Stimulated activated CD4-positive, alpha-beta T cell treated with anti-CD3 and anti-CD28 coated beads, TNF-alpha, amount 100 ng/mL, for 4 hours (primary cell): ENCODE measurements around the gene PRKCE.

Experiments used
- DNase-seq, 3 experiments: peaks; one replicate each; pipeline ENCODE4 v3.0.0-alpha.2; 2020; ENCODE audit warnings: low read depth in 3 of 3

The PRKCE gene

GRCh38 chr2:45962177-45962921 lies 310.9 kb downstream of the PRKCE start:
- DNase-seq, result no peak

DNA sequence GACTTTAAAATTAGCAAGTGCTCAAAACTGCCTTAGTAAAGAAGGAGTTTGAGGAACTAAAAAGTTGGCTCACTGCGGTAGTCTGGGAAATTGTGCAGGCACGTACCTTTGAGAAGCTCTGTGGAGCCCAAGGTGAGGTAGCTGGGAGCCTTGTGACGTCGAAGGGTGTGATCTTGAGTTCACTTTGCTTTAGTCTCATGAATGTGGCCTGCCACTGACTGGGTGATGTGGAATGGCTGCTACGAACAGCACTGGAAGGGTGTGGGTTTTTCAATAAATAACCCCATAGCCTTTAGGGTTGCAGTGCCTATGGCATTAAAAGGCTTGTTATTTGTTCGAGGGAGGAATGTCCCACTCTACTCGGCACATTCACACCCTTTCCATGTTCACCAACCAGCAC lies 312.3 kb downstream of the PRKCE start:
- DNase-seq, result no peak

DNA sequence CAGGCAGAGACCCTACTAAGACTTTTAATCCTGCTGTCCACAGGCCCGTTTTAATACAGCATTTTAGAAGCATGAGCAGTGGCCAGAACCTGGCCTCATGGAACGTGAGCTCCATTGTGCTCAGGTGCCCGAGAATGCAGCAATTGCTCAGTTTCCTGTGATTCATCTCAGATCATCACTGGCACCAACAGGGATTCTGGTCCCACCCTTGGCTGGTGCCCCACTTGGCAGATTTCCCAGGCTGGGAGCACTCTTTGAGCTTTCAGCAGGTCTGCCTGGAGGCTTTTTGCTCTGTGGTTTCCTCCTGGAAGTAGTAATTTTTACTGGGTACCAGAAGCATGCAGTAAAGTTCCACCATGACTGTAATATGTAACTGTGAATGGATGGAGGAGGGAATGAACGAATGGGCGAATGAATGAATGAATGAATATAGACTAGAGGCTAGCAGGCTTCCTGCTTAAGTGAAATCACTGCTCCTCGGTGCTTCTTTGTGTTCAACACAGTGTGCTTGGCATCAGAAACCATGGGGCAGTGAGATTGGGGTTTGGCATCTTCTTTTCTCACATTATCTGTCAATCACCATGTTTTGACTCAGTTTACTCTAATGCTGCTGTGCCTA lies 312.9 kb downstream of the PRKCE start:
- DNase-seq, result no peak

DNA sequence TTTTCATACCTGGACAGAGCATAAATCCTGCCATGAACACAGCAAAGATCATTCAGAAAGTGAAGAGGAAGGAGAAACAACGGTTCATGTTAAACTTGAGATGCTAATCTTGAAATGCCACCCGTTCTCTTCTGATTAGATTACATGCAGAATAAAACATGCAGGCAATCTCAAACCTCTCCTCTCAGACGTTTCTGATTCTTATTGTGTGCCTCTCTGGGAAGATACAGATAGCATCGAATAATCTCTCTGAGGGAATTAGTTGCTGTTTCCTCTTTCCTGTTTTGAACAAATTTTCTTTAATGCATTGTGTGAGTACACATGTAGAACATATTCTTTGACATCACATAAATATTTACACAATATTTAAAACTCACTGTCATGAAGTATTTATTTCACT lies 313.4 kb downstream of the PRKCE start:
- no peak for DNase-seq

DNA sequence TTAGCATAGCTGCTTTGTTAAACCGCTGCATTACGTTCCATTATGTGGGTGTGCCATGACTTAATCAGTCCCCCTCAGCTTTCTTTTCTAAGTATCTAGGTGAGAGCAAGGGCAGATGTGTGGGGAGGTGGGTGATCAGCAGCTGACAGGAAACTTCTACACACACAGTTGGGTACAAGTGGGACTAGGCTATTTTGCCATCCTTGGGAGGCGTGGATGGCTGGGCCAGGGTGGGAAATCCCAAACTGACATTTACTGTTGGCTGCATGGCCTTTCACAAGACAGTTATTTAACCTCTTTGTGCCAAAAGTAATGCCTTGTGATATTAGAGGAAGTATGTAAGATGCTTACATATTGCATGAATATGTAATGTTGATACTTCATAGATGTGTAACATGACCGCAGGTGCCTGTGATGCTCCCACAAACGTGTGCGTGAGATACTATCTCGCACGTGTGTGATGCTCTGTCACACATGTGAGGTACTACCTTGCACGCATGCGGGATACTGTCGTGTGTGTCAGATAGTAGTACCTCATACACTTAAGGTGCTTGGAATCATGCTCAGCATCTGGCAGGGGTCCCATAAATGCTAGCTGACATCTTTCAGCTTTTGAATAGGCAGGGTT lies 314.5 kb downstream of the PRKCE start:
- DNase-seq, result no peak

- DNase-seq, result no peak
These were observed 317.6 kb downstream of the PRKCE start for GRCh38 chr2:45968946-45969584.

DNA sequence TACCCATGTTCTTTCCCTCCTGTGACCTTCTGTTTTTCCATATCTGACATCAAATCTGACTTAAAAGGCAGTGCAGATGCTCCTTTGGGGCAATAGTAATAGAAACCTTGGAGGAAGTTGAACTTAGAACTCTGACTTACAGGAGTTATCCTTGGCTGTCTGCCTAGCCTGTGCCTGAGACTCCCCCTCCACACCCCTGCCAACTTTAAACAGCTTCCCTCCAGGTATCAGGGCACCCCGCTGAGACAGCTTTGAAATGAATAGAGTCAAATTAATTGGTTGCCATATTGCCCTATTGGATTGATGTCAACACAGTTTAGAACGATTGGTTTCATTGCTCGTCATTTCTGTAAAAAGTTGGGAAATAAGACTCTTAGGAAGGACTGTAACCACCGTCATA lies 322.0 kb downstream of the PRKCE start:
- DNase-seq, result no peak

DNA sequence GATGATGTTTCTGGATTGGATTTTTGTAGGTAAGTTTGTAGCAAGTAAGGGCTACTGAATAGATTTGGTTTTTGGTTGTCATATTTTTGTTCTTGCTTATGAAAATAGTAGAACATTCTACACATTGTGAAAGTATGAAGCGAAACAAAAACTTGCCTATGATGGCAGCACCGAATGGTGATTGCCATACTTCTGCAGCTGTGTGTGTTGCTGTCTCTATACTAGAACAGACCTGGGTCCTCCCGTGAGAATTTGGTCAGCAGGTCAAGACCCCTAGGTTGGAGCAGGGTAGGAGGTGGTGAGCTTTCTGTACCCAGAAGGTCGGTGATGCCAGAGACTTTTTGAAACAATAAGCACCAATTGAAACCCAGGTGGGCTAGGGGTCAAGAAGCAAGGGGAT lies 322.6 kb downstream of the PRKCE start:
- DNase-seq, result no peak

GRCh38 chr2:45974762-45975408 lies 323.4 kb downstream of the PRKCE start:
- DNase-seq, result no peak

DNA sequence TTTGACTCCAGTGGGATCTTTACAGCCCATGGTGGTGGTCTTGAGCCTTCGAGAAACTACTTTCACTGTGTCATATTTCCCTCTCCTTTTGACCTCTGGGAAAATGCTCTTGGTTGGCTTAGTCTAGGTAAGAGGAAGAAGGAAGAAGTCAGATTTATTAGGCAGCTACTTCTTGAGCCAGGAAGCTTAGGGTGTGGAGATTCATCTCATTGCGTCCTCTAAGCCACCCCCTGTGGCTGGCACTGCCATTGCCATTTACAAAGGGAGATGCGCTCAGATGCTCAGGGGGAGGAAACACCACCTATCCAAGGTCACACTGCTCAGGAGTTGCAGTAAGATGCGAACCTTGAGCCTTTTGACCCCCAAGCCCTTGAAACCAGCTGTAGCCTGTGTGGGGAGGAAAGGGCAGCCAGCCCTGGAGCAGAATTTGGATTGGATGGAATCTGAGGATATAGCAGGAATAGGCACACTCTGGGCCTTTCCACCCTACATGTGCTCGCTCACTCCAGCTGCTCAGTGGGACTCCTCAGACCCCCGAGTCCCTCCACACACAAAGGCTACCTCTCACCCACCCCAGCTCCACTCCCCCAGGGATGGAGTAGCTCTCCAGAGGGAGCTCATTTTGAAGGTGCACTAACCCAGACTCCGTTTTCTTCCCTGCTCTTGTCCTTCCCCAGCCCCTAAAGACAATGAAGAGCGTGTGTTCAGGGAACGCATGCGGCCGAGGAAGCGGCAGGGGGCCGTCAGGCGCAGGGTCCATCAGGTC lies 324.5 kb downstream of the PRKCE start:
- no peak for DNase-seq

DNA sequence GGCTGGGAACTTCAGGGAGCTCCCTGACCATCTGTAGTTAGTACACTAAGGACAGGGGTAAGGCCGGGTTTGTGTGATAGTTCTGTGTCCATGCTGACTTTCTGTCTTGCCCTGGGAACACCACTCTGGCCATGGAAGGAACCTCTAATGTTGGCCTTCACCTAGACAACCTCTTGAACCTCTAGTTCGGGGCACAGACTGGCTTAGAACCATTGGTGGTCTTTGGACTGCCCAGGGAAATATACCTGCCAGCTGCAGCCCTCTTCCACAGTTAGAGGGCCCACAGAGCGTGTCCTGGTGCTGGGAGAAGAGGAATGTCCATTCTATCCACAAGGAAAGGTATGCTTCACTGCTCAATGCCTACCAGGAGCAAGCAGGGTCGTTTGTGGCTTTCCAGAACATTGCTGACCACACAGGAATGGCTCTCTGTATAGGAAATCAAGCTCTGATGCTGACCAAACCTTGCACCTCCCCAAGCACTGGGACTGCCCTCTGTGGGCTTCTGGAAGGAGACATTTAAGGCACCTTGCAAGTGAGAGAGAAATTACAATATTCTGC lies 326.9 kb downstream of the PRKCE start:
- DNase-seq, result no peak

GRCh38 chr2:45979065-45979464 lies 327.6 kb downstream of the PRKCE start:
- DNase-seq, result no peak

- no peak for DNase-seq
These were observed 328.8 kb downstream of the PRKCE start for GRCh38 chr2:45980161-45980865.

DNA sequence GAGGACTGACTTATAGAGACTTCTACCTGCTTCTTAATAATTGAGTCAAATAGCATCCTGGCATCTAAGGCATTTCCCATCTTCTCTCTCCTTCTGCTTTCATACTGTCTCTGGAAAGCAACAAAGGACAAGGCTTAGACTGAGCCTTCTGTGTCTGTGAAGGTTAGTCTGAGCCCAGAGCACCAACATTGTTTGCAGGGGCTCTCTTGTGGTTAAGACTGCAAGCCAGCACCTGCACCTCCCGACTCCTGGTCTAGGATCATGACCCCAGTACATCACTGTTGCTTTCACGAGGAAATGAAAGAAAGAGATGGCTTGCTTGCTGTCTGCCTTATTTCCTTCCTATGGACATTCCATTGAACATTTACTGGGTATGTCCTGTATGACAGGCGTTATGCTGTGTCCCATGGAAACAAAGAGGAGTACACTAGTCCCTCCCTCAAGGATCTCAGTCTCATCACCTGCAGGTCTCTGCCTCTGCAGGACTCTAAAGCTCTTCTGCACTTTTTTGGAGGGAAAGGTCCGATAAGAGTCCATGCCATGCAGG lies 330.0 kb downstream of the PRKCE start:
- DNase-seq, result no peak

- no peak for DNase-seq
These were observed 330.6 kb downstream of the PRKCE start for GRCh38 chr2:45982096-45982495.

DNA sequence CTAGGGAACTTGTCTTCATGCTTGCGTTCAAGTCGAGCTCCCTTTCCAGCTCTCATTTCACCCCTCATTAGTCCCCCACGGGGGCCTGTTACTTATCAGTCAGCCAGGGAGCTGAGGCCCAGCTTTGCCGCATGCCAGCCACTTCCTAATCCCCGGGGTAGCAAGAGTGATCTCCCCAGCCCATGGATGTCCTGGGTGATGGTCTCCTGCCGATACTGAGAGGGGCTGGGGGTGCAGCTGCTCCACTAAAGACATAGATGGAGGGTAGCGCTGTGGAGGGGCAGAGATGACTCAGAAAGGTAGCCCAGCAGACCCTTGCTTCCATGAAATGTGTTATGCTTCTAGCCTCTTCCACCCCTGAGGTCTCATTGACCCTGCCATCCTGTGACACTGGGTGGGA lies 331.7 kb downstream of the PRKCE start:
- DNase-seq, result no peak

GRCh38 chr2:45984366-45984765 lies 332.9 kb downstream of the PRKCE start:
- no peak for DNase-seq

GRCh38 chr2:45984896-45985473 lies 333.5 kb downstream of the PRKCE start:
- DNase-seq, result no peak

GRCh38 chr2:45986509-45986908 lies 335.0 kb downstream of the PRKCE start:
- DNase-seq, result no peak

GRCh38 chr2:45987856-45988255 lies 336.4 kb downstream of the PRKCE start:
- DNase-seq, result no peak
